ENCODE data around the gene CADPS2.

Gene CADPS2

DNA sequence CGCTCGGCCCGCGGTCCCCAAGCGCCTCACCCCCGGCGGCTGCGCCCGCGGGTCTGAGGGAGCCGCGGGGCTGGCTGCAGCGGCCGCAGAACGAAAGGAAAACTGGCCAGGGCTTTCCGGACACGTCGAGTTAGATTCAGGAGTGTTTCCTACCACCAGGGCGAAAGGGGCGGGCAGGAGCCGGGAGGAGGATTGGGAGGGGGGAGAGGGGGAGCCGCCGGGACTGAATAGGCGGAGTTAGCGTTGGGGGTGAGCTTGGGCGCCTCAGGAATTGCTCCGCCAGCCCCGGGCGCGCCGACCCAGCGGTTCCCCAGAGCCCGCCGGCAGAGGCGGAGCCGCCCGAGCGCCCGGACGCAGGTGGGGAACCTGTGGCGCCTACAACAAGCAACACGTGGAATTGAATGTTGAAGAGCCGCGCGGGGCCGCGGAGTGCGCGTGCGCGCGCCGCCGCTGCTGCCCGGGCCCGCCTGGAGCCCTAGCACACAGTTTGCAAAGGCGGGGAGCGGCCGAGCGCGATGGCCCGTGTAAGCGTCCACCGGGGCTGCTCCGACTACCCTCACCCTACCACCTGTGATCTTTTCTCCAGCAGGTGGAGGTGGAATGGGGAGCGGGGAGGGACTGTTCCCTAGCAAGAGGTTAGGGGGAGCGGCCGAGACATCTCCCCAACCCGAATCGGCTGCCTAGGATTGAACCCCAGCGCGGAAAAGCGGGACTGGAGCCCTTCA is at the start of gene CADPS2:
TSS of gene CADPS2 (minus strand) at position 104 of the 725 bp plus-strand sequence. CDS start 123 bp downstream, outside the sequence.
- no peak for DNase-seq (ENCODE audit: low read depth, low spot score)

DNA sequence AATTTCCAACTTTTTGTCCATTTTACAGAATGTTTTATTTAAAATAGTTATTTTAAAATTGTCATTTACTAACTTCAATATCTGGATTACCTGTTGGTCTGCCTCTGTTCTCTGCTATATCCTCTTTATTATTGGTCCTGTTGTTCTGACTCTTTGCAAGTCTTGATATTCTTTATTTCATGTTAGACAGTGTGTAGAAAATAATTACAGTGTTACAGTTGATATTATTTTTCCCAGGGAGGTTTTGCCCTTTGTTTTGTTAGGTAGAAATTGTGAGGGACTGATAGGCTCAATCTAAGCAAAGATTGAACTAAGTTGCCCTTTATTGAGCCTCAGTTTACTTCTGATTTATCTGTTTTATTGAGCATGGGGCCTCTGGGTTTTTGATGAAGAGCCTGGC is 49.4 kb upstream of the CADPS2 start:
- no peak for DNase-seq (ENCODE audit: low read depth, low spot score)

DNA sequence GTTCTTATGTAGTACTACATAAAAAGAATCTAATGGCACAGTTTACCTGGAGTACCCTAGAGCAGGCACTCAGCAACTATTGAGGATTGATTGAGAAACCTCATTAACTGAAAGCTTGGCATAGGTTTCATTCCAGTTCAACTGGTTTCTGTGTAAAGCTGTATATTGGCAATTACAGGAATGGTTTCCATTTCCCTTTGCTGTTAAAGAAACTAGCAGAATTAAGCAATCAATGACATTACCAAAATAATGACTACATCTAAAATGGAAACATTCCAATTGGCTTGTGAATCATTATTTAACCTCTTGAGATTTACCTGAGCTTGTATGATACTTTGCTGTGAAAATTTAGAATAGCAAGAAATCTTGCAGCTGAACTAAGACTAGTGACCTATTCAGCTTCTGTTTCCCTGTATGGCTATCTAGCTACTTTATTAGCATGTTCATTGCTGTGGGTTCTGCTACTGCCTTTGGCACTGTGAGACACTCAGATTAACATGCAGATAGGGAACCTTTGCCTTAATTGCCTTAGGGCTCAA is 33.5 kb upstream of the CADPS2 start:
- no peak for DNase-seq (ENCODE audit: low read depth, low spot score)

DNA sequence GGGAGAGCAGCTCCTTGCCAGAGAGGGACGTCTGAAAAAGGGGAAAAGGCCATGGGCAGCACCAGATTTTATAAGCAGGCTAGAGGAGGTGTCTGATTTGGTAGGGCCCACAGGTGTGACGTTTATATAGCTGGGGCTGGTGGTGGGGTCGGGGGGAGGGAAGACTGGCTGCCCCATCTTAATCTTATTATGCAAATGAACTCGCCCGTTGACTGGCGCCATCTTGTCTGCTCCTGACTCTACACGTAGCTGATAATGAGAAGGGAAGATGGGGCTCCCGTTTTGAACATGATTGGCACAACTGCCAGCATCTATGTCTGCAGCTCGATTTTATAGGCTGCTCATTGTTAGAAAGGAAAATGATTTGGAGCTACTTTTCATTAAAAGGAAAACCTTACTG is 28.6 kb upstream of the CADPS2 start:
- DNase-seq (ENCODE audit: low read depth, low spot score): no peak

DNA sequence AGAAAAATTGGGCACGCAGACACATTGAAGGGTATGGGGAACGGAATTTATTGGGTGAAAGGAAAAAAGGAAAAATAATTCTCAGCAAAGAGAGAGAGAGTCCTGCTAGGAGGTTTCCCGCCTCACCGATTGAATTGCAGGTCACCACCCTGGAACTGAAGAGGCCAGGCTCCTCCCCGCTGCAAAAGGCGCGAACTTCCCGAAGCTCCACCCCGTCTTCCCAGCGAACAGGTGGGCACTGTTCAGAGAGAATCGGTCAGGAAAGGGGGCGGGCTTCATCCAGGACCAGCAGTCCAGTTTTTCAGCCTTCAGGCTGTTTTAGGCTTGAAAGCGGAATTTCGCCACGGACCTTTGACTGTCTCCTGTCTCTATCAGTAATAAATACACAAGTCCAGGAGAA is 27.3 kb upstream of the CADPS2 start:
- DNase-seq (ENCODE audit: low read depth, low spot score): no peak

DNA sequence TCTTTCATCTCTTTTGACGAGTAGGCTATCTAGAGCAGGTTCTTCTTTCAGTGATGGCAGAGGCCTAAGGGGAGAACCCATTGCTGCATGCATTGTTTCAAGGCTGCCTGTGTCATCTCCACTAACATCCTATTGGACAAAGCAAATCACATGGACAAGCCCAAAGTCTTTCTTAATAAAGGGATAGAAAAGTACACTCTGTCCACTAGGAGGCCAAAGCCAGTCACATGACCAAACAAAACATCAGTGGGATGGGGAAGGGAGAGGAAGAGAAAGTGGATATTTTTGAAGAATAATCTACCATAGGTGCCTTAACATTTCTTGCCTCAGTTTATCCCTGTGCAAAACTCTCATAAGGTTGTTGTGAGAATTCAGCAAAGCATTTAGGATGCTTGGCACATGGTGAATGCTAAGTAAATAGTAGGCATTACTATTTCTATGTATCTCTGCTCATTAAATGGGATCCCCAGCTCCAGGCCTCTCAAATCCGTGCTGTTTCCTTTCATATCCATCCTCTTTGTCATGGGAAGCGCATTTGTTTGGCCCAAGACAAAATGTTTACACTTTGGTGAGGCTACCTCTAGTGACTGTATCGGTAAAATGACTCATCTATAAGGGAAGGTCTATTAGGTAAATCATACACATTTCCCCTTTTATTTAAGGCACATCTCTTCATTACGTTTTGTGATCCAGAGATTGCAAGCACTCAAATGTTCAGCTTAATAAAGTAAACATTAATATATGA is 16.7 kb upstream of the CADPS2 start:
- no peak for DNase-seq (ENCODE audit: low read depth, low spot score)

DNA sequence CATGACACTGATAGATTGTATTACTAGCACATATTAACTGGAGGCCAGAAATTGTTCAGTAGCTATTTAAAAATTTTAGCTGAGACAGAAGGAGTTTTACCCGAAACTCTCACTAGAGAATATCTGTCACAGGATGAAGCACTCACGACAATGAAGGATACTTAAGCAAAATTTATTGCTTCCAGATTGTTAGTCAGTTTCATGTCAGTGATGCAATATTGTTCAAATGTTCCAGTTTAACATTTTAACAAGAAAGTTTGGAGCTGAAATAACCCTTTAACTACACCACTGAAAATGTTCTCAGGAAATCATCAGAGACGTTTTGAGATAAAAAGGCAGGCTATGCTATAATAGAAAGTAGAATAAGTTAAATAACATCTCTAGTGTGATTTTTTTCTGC is 15.0 kb upstream of the CADPS2 start:
- no peak for DNase-seq (ENCODE audit: low read depth, low spot score)

DNA sequence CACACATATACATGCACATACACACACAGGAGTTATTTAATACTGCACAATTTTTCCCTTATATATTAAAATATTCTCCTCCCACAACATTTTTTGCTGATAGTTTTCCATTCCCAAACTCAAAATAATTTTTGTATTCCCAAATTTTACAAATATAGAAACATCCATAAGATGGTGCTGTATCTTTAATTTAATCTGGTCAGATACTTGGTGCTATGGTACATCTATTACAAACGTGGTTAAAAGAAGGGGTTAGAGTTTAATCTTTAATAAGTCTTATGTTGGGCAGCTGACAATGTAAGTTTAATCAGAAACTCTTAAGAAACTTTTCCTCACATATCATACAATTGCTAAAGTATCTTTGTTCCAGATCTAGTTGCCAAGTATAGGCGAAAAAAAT is 10.2 kb upstream of the CADPS2 start:
- DNase-seq (ENCODE audit: low read depth, low spot score): no peak

DNA sequence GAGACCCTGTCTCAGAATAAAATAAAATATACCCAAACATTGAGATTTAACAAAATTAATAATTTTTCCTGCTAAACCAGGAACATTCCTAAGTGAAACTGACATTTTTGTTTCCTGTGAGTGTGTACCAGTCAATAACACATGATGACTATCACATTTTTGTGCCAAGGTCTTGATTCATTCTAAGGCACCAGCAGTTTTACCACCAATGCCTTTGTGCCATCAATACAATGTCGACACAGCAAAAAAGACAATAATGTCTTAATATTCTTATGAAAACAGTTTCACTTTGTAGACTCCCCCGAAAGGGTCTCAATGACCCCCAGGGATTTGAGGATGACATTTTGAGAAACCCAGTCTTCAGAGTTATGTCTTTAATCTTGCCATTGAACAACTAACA is 7.2 kb upstream of the CADPS2 start:
- no peak for DNase-seq (ENCODE audit: low read depth, low spot score)

DNA sequence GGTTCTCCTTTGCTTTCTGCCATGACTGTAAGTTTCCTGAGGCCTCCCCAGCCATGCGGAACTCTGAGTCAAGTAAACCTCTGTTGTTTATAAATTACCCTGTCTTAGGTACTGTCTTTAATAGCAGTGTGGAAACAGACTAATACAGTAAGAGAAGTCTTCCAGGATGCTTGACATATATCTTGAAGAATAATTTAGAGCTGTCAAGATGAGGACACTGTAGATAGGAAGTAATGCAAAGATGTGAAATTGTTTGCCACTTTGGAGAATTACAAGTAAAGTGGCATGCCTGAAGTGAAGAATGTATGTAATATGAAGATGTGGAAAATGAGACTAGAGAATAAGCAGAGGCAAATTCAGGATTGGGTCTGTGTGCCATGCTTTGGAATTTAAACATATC is 2.9 kb upstream of the CADPS2 start:
- no peak for DNase-seq (ENCODE audit: low read depth, low spot score)

DNA sequence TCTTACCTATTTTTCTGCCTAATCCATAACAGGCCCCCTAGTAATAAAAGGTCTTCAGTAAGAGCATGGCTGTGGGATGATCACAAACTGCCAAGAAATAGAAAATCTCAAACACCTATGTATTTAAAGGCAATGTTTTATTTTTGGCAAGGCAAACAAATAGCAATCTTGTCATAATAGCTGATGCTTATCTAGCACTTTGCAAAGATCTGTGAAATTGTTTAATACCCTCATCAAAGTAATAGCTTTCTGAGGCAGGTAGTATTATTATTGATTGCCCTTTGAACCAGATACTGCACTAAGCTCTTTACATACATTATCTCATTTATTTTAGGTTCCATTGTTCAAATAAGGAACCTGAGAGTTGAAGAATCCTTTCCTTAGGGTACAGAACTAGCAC is 1.6 kb upstream of the CADPS2 start:
- DNase-seq (ENCODE audit: low read depth, low spot score): no peak

DNA sequence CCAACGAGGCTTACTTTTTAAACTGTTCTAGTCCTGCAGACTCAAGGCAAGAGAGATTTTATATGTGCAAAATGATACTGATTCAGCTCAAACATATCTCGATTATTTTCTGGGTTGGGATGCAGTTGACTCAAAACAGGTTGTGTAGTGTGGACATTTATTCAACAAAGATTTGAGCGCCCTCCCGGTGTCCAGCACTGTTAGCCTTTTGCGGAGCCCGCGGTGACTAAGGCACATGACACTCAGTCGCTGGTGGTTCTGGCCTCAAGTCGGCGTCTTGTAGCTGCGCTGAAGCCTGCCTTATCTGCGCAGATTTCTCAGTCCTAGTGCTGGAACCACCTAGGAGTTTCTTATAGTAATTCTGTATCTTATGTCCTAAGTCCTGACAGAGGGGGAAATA is 938 bp upstream of the CADPS2 start:
- DNase-seq (ENCODE audit: low read depth, low spot score): no peak

DNA sequence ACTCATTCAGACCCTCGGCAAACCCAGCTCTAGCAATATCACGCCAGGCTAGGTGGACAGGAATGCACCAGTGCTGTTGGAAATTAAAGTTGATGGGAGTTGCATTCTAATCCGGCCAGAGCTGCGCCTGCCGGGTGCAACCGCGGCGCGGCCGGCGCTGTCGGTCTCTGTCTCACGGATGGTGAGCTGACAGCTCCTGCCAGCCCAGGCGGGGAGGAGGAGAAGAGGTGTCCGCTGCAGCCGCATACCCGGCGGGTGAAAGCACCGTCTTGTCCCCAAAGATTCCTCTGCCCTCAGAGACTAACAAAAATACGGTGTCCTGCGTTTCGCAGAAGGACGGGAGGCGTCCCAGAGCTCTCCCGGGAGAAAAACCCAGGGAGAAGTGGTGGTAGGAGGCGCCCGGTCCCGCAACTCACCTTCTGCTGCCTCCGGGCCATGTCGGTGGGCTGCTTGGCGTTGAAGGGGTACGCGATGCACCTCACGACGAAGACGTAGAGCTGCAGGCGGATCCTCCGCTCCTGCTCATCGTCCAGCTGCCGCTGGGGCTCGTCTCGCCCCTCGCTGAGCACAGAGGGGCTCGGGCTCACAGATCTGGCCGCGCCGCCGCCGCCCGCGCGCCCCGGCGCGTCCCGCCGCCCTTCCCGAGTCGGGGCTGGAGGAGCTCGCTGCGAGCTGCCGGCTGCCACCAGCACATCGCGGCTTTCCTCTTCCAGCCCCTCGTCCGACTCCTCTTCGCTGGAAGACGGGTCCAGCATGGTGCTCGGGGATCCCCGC is 490 bp downstream of the CADPS2 start:
- DNase-seq (ENCODE audit: low read depth, low spot score): no peak

DNA sequence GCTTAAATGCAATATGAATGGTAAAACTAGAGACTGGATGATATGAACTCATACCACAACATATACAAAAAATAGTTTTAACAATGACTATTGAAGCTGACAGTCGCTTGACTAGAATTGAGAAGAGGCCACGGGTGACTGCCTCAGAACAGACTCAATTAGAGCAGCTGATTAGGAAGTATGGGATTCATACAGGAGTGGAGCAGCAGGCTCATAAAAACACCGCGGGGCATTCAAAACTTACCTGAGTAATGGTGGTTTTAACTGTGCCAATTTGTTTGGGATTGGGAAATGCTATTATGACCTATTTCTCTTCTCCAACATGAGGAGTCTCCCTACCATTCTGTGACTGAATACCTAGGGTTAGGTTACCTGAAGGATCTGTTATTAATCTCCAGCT is 2.1 kb downstream of the CADPS2 start:
- DNase-seq (ENCODE audit: low read depth, low spot score): no peak

DNA sequence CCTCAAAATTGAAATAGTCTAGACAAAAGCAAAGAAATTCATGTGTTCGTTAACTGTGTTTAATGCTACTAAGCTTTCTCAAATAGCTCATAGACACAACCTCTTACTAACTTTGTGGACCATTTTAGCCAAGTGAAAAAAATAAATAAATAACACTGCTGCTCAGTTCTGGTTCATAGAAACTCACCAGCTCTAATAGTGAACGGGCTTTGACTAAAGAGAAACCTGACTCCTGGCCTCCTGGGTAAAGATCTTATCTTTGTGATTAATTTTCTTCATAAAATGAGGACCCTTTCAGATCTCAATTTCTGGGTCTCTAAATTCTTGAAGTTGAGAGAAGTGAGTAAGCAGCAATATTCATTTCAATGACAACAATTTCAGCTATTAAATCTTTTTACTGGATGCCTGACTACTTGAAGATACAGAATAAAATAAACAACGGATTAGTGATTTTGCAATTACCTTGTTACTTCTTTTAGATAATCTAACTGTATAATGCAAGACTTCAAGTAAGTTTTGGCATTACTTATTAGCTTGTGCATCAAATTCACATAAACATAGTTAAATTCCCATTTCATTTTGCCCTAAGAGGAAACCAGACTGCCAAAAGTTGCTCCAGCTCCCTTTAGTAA is 3.1 kb downstream of the CADPS2 start:
- DNase-seq (ENCODE audit: low read depth, low spot score): no peak

DNA sequence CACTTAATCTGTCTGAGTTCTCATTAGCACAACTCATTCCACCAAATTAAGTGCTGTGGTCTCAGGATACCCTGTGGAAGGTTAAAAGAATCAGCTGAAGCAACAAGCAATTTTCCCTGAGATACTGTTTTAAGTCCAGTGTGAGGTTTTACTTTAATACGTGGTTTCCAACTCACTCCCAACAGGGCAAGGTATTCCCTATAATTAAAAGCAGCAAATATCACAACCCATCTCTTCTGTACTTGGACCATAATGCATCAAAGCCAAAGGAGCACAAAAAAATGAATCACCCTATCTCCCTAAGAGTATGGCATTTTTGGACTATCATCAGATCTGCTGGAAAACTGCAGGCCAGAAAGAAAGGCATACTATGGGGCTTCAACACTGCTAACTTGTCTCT is 4.9 kb downstream of the CADPS2 start:
- DNase-seq (ENCODE audit: low read depth, low spot score): no peak

DNA sequence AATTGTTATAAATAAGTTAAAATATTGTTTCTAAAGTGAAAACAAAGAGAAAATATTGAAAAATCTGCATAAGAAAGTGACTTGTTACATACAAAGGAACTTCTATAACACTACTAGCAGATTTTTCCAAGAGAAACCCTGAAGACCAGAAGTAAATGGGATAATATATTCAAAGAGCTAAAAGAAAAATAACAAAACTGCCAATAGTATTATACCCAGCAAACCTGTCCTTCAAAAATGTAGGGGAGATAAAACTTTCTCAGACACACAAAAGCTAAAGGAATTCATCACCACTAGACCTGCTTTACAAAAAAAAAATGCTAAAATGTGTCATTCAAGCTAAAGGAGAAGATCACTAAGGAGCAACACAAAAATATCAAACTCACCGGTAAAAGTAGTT is 17.0 kb downstream of the CADPS2 start:
- DNase-seq (ENCODE audit: low read depth, low spot score): no peak

DNA sequence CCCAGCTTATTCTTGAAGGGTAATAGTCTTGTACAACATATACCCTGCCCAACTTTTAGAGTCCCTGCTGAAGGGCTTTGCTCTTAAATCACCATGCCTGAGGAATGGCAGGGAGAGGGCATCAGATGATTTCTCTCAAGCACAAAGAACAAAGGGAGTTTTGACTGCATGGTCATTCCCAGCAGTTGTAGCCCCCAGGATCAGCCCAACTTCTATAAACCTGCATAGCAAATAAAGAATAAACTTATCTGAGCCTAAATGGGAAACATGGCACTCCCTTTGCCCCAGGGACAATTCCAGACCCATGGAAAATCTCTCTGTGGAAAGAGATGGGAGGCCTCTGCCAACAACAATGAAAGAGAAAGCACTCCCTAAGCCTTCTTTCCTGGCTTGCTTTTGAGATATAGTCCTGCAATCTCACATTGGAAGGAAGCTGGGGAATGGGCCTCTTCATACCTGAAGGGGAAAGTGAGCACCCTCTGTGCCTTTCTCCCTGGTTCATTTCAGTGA is 18.7 kb downstream of the CADPS2 start:
- no peak for DNase-seq (ENCODE audit: low read depth, low spot score)

DNA sequence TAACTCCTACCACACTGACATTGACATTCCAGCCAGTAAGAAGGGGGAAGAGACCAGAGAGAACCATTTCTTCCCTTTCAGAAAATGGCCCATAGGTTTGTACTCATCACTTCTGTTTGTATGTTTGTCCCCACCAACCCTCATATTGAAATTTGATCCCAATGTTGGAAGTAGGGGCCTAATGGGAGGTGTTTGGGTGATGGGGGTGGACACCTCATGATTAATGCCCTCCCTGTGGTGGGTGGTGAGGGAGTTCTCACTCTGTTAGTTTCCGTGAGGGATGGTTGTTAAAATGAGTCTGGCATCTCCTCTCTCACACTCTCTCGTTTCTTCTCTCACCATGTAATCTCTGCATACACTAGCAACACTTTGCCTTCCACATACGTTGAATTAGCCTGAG is 21.4 kb downstream of the CADPS2 start:
- no peak for DNase-seq (ENCODE audit: low read depth, low spot score)

DNA sequence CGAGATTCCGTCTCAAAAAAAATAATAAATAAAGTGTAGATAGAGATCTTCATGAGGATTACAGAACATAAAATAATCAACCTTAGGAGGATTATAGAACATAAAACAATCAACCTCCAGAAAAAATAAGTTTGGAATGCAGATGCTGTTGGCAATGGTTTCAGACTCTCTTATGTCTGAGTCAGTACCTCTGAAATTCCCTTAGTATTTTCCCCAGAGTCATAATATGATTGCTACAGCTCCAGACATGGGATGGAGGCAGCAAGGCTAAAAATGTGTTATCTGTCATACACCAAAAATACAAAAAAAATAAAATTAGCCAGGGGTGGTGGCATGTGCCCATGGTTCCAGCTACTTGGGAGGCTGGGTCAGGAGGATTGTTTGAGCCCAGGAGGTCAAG is 22.2 kb downstream of the CADPS2 start:
- no peak for DNase-seq (ENCODE audit: low read depth, low spot score)

DNA sequence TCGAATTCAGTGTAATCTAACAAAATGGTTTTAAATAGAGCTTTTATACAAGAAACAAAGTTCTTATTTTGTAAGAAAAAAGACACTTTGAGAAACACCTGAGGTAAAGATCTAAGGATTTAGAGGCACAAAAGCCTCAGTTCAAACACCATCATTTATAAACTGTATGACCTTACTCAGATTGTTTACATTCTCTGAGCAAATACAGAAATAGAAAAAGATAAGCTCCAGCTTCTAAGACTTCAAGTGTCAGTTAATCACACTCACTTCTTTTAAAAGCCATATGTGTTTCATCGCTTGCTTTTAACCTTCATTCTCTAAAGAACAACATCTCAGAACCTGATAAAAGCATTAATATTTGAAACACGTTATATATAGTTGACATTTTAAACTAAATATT is 27.9 kb downstream of the CADPS2 start:
- DNase-seq (ENCODE audit: low read depth, low spot score): no peak

DNA sequence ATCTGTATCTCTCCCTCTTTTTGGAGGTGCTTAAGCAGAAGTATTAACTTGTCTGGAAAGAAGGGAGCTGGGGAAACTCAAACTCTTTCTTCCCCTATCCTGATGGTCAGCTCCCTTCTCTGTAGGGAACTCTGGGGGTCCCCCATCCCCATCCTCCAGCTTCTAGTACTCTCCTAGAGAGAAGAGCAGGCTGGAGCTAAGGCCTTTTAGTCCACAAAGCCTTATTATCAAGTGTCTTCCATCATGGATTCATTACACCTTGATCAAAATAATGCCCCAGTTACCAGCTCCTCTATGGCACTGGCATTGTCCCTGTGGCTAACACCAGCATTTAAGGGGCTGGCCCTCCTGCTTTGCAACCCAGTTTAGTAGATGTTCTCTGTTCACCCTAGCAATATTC is 35.7 kb downstream of the CADPS2 start:
- no peak for DNase-seq (ENCODE audit: low read depth, low spot score)
